GM18517 (cell line): ENCODE results near the gene CPA4.

Source experiments
- ATAC-seq: cut with Tn5 transposase; IDR thresholded peaks from one replicate; pipeline ENCODE4 v1.9.1; 2021; ENCODE audit warnings: mild to moderate bottlenecking, moderate library complexity; ENCODE audit not compliant: unreplicated experiment

The CPA4 gene

GRCh38 chr7:130362251-130362816, 69.4 kb downstream of the CPA4 start:
- no peak for ATAC-seq

GRCh38 chr7:130363026-130363847, 70.3 kb downstream of the CPA4 start:
- ATAC-seq = no peak

- no peak for ATAC-seq
Measured at GRCh38 chr7:130364451-130364850, 71.5 kb downstream of the CPA4 start.

GRCh38 chr7:130365088-130365487, 72.1 kb downstream of the CPA4 start:
- no peak for ATAC-seq

GRCh38 chr7:130365511-130366441, 72.8 kb downstream of the CPA4 start:
- ATAC-seq = peak; percentile 56

GRCh38 chr7:130366564-130366963, 73.6 kb downstream of the CPA4 start:
- no peak for ATAC-seq

GRCh38 chr7:130367088-130367755, 74.3 kb downstream of the CPA4 start:
- no peak for ATAC-seq

- no peak for ATAC-seq
Measured at GRCh38 chr7:130367836-130368746, 75.1 kb downstream of the CPA4 start.

GRCh38 chr7:130369110-130369711, 76.2 kb downstream of the CPA4 start:
- ATAC-seq = no peak

GRCh38 chr7:130369831-130370550, 77.0 kb downstream of the CPA4 start:
- ATAC-seq = no peak

GRCh38 chr7:130371046-130371445, 78.1 kb downstream of the CPA4 start:
- no peak for ATAC-seq

- no peak for ATAC-seq
Measured at GRCh38 chr7:130372402-130373165, 79.6 kb downstream of the CPA4 start.
